Kidney (tissue), 14 donors: ENCODE results near the gene ZDHHC11. TPM values are rescaled to one million over a fixed set of nuclear protein-coding genes. Genes with fewer than 3 reads are reported as not detected.

ENCODE experiments used
- DNase-seq, 5 donors: peaks; one replicate each; pipeline ENCODE4 v3.0.0-alpha.2; 2013 to 2020
- FAIRE-seq: peaks from 2 replicates; lab custom pipeline; 2012; peaks lifted over from hg19 to GRCh38; lab: Jason Lieb, UNC
- H3K27ac ChIP-seq, 2 donors: one replicate each; pipeline ENCODE4 v1.7.0; 2013; ENCODE audit warnings: low read depth in 2 of 2, low read length in 2 of 2, inconsistent platforms in 1 of 2
- H3K27me3 ChIP-seq: one replicate; pipeline ENCODE4 v1.7.1; 2013; ENCODE audit warnings: low read length, inconsistent platforms; ENCODE audit not compliant: control insufficient read depth, insufficient read depth
- H3K36me3 ChIP-seq, 3 donors: one replicate each; pipeline versions ENCODE4 v1.7.0 to v1.7.1; 2013; ENCODE audit warnings: low read length in 3 of 3, control low read depth in 1 of 3, inconsistent platforms in 1 of 3; ENCODE audit not compliant: insufficient read depth in 3 of 3, control insufficient read depth in 2 of 3
- H3K4me1 ChIP-seq, 3 donors: one replicate each; pipeline versions ENCODE4 v1.7.0 to v1.7.1; 2013; ENCODE audit warnings: low read length in 3 of 3, inconsistent platforms in 1 of 3, low read depth in 1 of 3; ENCODE audit not compliant: control insufficient read depth in 2 of 3, insufficient read depth in 2 of 3
- H3K4me3 ChIP-seq, 3 donors: one replicate each; pipeline versions ENCODE4 v1.7.0 to v1.8.1; 2013; ENCODE audit warnings: low read length in 3 of 3, control low read depth in 1 of 3, inconsistent platforms in 1 of 3
- H3K9ac ChIP-seq, 3 donors: one replicate each; pipeline versions ENCODE4 v1.7.0 to v1.7.1; 2013; ENCODE audit warnings: low read length in 3 of 3, control low read depth in 1 of 3, inconsistent platforms in 1 of 3
- H3K9me3 ChIP-seq, 3 donors: one replicate each; pipeline versions ENCODE4 v1.7.0 to v1.7.1; 2013; ENCODE audit warnings: low read length in 3 of 3, control low read depth in 1 of 3, inconsistent platforms in 1 of 3; ENCODE audit not compliant: control insufficient read depth in 2 of 3, insufficient read depth in 1 of 3
- CTCF ChIP-seq: IDR thresholded peaks from 3 replicates; pipeline ENCODE4 v1.5.1; 2012; ENCODE audit warnings: mild to moderate bottlenecking, moderate library complexity, borderline replicate concordance; ENCODE audit not compliant: insufficient read depth; ENCODE audit errors: extremely low read depth
- intact Hi-C: fragments of 100-400 bp; cut with DNase I; formaldehyde crosslinking; loops from one replicate; pipeline ENCODE4 v1.11.1; 2022
- polyA plus RNA-seq: library from polyadenylated mRNA; stranded (reverse); fragments of 350-450 nt; fragmentation: Illumina TruSeq; extraction: RNeasy Lipid Tissue Mini Kit (QIAGEN cat#74804); gene quantifications from one replicate; pipeline ENCODE4 v1.2.3, GENCODE V29; 2014; ENCODE audit warnings: low read depth, low replicate concordance; ENCODE audit not compliant: insufficient read depth
- total RNA-seq: library from RNA; stranded (reverse); fragmentation: NEBNext Ultra II Directional; extraction: Animal tissue kit (Norgen Biotek cat#: 25700); gene quantifications from one replicate; pipeline ENCODE4 v1.2.1, GENCODE V29; 2021
- donor health status: control.
- donor health status: control.
- donor health status: control.
- donor health status: control.
- donor health status: control.
- donor health status: DM: yes; HTN: yes; CAD: no.
- donor health status: Normal renal cell carcinoma (clear cell type).

Gene ZDHHC11
- total and polyA plus RNA-seq, 2 donors from 2014 or later, result 1.6 to 10.1 TPM

- DNase-seq (peak in 4 of 5 donors; percentile 62 to 73 (median 66)), FAIRE-seq (no peak)
- H3K9ac ChIP-seq, result no peak overlapping the region
- TF ChIP-seq CTCF, result no peak
- peaks cover 0 to 22% (median 11%) of the 10 kb centered on the region in 3 donors for H3K36me3 ChIP-seq
- H3K9me3 ChIP-seq, result no peaks in the 10 kb centered on the region
- peaks cover 0 to 9% (median 9%) of the 10 kb centered on the region in 3 donors for H3K4me1 ChIP-seq
- intact Hi-C loops, result no loop called here
- no peaks in the 10 kb centered on the region for H3K27me3 ChIP-seq
- H3K4me3 ChIP-seq, result no peak overlapping the region
- H3K27ac ChIP-seq, result no peak overlapping the region
Observed at GRCh38 chr5:862367-863243, 11.8 kb upstream of the ZDHHC11 start.

GRCh38 chr5:861442-862366 lies 10.9 kb upstream of the ZDHHC11 start:
- Histone ChIP-seq H3K9ac (no peak overlapping the region), H3K4me3 (no peak overlapping the region), H3K27me3 (no peaks in the 10 kb centered on the region), H3K4me1 (peaks cover 0 to 5% (median 4%) of the 10 kb centered on the region in 3 donors), H3K27ac (no peak overlapping the region), H3K36me3 (peaks cover 0 to 20% (median 8%) of the 10 kb centered on the region in 3 donors), H3K9me3 (no peaks in the 10 kb centered on the region)
- FAIRE-seq, result no peak
- no peak for DNase-seq
- TF ChIP-seq CTCF, result no peak
- intact Hi-C loops, result no loop called here

GRCh38 chr5:860506-861150 lies 9.8 kb upstream of the ZDHHC11 start:
- no peak for TF ChIP-seq CTCF
- intact Hi-C loops, result no loop called here
- Histone ChIP-seq H3K27me3 (no peaks in the 10 kb centered on the region), H3K27ac (no peak overlapping the region), H3K9ac (no peak overlapping the region), H3K4me1 (peaks cover 0 to 3% (median 0%) of the 10 kb centered on the region in 3 donors), H3K9me3 (no peaks in the 10 kb centered on the region), H3K36me3 (peaks cover 0 to 17% (median 8%) of the 10 kb centered on the region in 3 donors), H3K4me3 (no peak overlapping the region)
- FAIRE-seq (no peak), DNase-seq (no peak)
